HG02938 (cell line): ENCODE results near the gene C6orf47.
"Not testable (repeated sequence)": the region's sequence is repeated elsewhere in the genome, so short reads cannot be mapped to it uniquely, and the experiment has no call there.

Experiments
- ATAC-seq: cut with Tn5 transposase; IDR thresholded peaks from one replicate; pipeline ENCODE4 v1.9.1; 2021; ENCODE audit warnings: mild to moderate bottlenecking, moderate library complexity; ENCODE audit not compliant: unreplicated experiment

C6orf47 gene

GRCh38 chr6:31660381-31661261, at the start of gene C6orf47:
TSS of gene C6orf47 (minus strand) at chr6:31660778. CDS start at chr6:31659947, 831 bp downstream.
- ATAC-seq: no peak

GRCh38 chr6:31709157-31709556, 48.6 kb upstream of the C6orf47 start:
- ATAC-seq: not testable (repeated sequence)

GRCh38 chr6:31708224-31708623, 47.6 kb upstream of the C6orf47 start:
- no peak for ATAC-seq

GRCh38 chr6:31707701-31708100, 47.1 kb upstream of the C6orf47 start:
- ATAC-seq: no peak

GRCh38 chr6:31706599-31706998, 46.0 kb upstream of the C6orf47 start, which contains the start of gene LY6G6F:
TSS of gene LY6G6F (plus strand) at chr6:31706866. CDS start at chr6:31706907, 41 bp downstream.
- no peak for ATAC-seq

- no peak for ATAC-seq
Measured at GRCh38 chr6:31705931-31706330, 45.4 kb upstream of the C6orf47 start.

- peak; percentile 62 for ATAC-seq
Measured at GRCh38 chr6:31702819-31703716, 42.5 kb upstream of the C6orf47 start, which contains the start of gene ABHD16A. TSS of gene ABHD16A (minus strand) at chr6:31703324. CDS start at chr6:31703281, 43 bp downstream.

- no peak for ATAC-seq
Measured at GRCh38 chr6:31702405-31702818, 41.8 kb upstream of the C6orf47 start.

- ATAC-seq: no peak
Measured at GRCh38 chr6:31701666-31702404, 41.3 kb upstream of the C6orf47 start.

GRCh38 chr6:31700740-31701401, 40.3 kb upstream of the C6orf47 start:
- ATAC-seq: no peak

GRCh38 chr6:31697555-31697954, 37.0 kb upstream of the C6orf47 start:
- no peak for ATAC-seq

- no peak for ATAC-seq
Measured at GRCh38 chr6:31693535-31693934, 33.0 kb upstream of the C6orf47 start.

GRCh38 chr6:31692886-31693285, 32.3 kb upstream of the C6orf47 start:
- no peak for ATAC-seq

- no peak for ATAC-seq
Measured at GRCh38 chr6:31692353-31692752, 31.8 kb upstream of the C6orf47 start.

GRCh38 chr6:31691564-31692108, 31.1 kb upstream of the C6orf47 start:
- no peak for ATAC-seq

GRCh38 chr6:31691078-31691463, 30.5 kb upstream of the C6orf47 start:
- ATAC-seq: no peak

- no peak for ATAC-seq
Measured at GRCh38 chr6:31690231-31691077, 29.9 kb upstream of the C6orf47 start.

- no peak for ATAC-seq
Measured at GRCh38 chr6:31689249-31690110, 28.9 kb upstream of the C6orf47 start.
